ENCODE measurements around the gene ALPK1.
"Not testable (repeated sequence)": the region's sequence is repeated elsewhere in the genome, so short reads cannot be mapped to it uniquely, and the experiment has no call there.

ALPK1 gene

GRCh38 chr4:112299721-112300120 is 2.6 kb downstream of the ALPK1 start:
- TF ChIP-seq CTCF (IDR thresholded peaks at IDR 0.05; ENCODE audit: borderline replicate concordance, insufficient read depth, low read depth, low read length), result no peak

GRCh38 chr4:112302320-112303274 is 5.4 kb downstream of the ALPK1 start:
- no peak overlapping the region for H3K4me3 ChIP-seq (ENCODE audit: low read depth, low read length)
- no peak for TF ChIP-seq CTCF (IDR thresholded peaks at IDR 0.05; ENCODE audit: borderline replicate concordance, insufficient read depth, low read depth, low read length)

More at GRCh38 chr4:112299721-112300120, 2.6 kb downstream of the ALPK1 start:
- H3K4me3 ChIP-seq (ENCODE audit: low read depth, low read length), result no peak overlapping the region

- H3K4me3 ChIP-seq (ENCODE audit: low read depth, low read length), result not testable (repeated sequence)
Observed at GRCh38 chr4:112305477-112305876, 8.3 kb downstream of the ALPK1 start.

GRCh38 chr4:112309263-112309791 is 12.2 kb downstream of the ALPK1 start:
- not testable (repeated sequence) for H3K4me3 ChIP-seq (ENCODE audit: low read depth, low read length)

- no peak for TF ChIP-seq CTCF (IDR thresholded peaks at IDR 0.05; ENCODE audit: borderline replicate concordance, insufficient read depth, low read depth, low read length)
Observed at GRCh38 chr4:112311516-112311915, 14.3 kb downstream of the ALPK1 start.

GRCh38 chr4:112312610-112313239 is 15.6 kb downstream of the ALPK1 start:
- TF ChIP-seq CTCF (IDR thresholded peaks at IDR 0.05; ENCODE audit: borderline replicate concordance, insufficient read depth, low read depth, low read length), result no peak
- H3K4me3 ChIP-seq (ENCODE audit: low read depth, low read length), result peak overlapping the region; percentile 21

More at GRCh38 chr4:112311516-112311915, 14.3 kb downstream of the ALPK1 start:
- no peak overlapping the region for H3K4me3 ChIP-seq (ENCODE audit: low read depth, low read length)

- TF ChIP-seq CTCF (IDR thresholded peaks at IDR 0.05; ENCODE audit: borderline replicate concordance, insufficient read depth, low read depth, low read length), result no peak
- no peak overlapping the region for H3K4me3 ChIP-seq (ENCODE audit: low read depth, low read length)
Observed at GRCh38 chr4:112315446-112315845, 18.3 kb downstream of the ALPK1 start.

- no peak overlapping the region for H3K4me3 ChIP-seq (ENCODE audit: low read depth, low read length)
- no peak for TF ChIP-seq CTCF (IDR thresholded peaks at IDR 0.05; ENCODE audit: borderline replicate concordance, insufficient read depth, low read depth, low read length)
Observed at GRCh38 chr4:112316360-112316759, 19.2 kb downstream of the ALPK1 start.

Measured in GM12875 (cell line).